NCI-H446 (cell line): ENCODE data around the gene TRRAP.
"Not testable (repeated sequence)": the region's sequence is repeated elsewhere in the genome, so short reads cannot be mapped to it uniquely, and the experiment has no call there.

Experiments used
- DNase-seq, 2 experiments: peaks; one replicate each; lab custom pipeline; 2025; lab: John Stamatoyannopoulos, UW

TRRAP gene

DNA sequence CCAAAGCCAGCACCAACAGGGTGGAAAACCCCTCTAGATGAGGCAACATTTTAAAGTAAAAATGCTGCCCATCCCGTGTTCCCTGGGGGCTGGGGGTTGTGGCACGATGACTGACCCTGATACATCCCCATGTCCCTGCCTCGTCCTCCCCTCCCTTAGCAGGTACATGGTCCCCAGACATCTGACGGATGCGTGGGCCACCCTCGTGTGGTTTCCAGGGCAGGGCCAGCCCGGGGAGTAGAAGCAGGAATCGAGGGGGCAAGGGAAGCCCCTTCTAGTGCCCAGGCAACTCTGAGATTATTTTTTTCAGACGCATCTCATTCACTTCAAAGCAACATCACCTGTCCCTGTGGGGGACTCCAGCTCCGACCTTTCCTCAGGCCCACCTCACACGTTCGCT lies 12.0 kb upstream of the TRRAP start:
- DNase-seq = no peak

DNA sequence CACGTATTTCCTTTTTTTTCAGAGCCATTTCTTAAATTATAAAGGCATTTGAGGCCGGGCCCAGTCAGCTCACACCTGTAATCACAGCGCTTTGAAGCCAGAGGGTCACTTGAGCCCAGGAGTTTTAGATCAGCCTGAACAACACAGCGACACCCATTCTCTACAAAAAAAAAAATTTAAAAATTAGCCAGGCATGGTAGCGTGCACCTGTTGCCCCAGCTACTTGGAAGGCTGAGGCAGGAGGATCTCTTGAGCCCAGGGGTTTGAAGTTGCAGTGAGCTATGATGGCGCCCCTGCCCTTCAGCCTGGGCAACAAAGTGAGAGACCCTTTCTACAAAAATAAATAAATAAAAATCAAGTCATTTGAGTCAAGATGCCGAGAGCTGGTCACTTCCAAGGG lies 11.6 kb upstream of the TRRAP start:
- DNase-seq = no peak

DNA sequence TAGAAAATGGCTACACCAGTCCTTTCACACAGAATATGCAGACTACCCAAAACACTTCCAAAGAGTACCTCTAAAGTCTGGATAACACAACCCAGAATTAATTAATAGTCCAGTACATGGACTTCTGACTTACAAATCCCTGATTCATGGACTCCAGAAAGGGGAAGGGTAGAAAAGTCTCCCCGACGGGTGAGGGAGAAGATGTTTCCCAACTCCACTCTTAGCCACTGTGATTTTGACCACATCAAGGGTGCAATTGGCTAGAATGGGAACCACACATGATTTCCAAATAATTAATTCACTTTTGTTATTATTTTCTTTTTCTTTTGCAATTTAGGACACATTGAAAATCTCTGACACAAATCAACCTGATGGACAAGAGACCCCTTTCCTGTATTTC lies 9.9 kb upstream of the TRRAP start:
- DNase-seq = no peak

DNA sequence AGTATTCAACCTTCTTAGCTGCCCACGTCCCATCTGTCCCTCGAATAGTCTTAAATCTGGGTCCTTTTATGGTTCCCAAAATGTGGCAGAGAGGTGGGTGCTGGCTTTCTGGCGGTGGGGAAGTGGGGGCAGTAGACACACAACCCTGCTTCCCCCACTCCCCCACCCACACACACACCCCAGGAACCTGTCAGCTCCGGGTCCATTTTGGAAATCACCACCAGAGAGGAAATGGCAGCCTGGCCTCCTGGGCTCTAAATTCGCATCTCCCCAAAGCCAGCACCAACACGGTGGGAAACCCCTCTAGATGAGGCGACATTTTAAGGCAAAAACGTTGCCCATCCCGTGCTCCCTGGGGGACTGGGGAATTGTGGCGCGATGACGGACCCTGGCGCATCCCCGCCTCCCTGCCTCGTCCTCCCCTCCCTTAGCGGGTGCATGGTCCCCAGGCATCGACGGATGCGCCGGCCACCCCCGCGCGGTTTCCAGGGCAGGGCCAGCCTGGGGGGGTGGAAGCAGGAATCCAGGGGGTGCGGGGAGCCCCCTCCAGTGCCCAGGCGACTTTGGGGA lies 9.2 kb upstream of the TRRAP start:
- DNase-seq = no peak

DNA sequence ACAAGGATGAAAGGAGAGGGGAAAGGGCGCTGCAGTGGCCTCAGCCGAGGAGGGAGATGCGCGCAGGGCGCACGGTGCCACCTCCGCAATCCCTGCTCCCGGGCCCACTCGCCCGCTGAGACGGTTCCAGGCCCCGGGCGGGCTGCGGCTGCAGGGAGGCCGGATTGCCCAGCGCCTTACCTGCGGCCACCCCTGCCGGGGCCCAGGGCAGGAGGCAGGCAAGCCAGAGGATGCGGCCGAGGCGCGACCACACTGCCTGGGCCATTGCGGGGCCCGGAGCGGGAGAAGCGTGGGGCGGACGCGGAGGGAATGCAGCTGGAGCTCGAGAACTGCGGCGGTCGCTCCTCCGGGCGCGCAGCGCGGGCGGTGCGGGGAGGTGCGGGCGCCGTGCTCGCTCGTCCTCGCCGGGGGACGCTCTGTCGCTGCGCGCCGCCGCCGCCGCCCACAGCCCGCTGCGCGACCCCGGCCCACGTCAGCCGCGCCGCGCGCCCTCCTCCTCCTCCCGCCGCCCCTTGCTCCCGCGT lies 8.7 kb upstream of the TRRAP start, which contains the start of gene TMEM130:
Gene TMEM130, minus strand, starts transcription at position 418 of the 524 bp plus-strand sequence. Its CDS starts 153 bp downstream, at position 265.
- no peak for DNase-seq

DNA sequence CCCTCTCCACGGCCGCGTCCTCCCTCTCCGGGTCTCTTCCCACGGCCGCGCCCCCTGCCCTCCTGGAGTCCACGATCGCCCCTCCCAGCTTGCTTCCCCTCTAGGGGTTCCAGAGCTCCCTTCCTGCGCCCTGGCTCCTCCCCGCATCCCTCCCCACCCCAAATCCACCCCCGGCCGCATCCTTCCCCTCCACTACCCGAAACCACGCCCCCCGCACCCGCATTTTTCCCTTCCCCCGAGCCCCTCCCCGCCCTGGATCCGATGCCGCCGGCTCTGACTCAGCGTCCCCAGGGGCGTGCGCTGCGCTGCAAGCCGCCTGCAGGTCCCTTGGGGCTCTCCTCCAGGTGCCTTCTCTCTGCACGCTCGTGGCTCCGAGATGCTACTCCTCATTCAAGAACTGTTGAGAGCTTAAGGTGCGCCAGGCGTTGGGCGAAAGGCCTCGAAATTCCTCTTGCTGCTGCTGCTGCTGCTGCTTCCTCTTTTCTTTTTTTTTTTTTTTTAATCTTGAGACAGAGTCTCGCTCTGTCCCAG lies 8.1 kb upstream of the TRRAP start:
- no peak for DNase-seq

DNA sequence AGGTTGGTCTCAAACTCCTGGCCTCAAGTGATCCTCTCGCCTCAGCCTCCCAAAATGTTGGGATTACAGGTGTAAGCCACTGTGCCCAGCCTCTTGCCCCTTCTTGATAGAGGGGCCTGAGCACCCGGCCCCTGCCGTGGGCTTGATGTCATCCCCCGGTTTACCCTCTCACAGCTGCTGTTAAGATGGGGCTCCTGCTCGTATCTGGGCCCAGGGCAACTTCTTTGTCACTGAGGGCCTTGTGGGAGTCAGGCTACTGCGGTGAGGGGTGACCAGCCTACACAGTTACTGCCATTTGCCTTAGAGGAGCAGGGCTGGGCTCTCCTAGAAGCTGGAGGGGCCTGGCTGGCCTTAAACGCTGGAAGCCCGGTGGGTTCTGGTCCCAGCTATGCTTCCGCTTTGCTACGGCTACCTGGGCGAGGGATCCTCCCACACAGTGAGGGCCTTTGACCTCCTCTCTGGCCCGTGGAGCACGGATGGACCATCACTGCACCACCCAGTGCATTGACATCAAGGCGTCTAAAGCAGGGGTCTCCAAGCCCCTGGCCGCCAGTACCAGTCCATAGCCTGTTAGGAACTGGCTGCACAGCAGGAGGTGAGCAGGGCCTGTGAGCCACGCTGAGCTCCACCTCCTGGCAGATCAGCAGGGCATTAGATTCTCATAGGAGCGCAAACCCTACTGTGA lies 7.4 kb upstream of the TRRAP start:
- no peak for DNase-seq

DNA sequence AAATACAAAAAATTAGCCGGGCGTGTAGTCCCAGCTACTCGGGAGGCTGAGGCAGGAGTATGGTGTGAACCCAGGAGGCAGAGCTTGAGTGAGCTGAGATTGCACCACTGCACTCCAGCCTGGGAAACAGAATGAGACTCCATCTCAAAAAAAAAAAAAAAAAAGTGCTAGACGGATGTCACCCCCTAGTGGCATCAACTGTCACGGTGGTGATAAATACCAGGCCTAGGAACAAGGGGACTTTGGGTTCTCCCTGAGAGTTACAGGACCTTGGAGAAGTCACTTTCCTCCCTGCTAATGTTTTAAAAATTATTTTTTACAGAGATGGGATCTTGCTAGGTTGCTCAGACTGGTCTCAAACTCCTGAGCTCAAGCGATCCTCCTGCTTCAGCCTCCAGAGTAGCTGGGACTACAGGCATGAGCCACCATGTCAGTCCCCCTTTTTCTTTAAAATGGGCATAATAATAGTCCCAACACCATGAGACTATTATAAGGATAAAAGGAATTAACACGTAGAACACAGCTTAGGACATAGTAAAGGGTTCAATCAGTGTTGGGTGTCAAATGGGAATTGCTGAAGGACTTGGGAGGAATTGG lies 5.9 kb upstream of the TRRAP start:
- no peak for DNase-seq

DNA sequence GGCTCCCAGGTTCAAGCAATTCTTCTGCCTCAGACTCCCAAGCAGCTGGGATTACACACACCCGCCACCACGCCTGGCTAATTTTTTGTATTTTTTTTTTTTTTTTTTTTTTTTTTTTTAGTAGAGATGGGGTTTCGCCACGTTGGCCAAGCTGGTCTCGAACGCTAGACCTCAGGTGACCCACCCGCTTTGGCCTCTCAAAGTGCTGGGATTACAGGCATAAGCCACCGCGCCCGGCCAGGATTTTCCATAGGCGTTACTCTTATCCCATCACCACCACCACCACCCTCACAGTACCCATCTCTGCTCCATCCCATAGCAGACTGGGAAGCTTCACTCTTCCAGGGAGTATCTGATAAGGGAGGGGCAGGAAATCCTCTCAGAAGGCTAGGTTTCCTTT lies 4.7 kb upstream of the TRRAP start:
- DNase-seq = not testable (repeated sequence)

DNA sequence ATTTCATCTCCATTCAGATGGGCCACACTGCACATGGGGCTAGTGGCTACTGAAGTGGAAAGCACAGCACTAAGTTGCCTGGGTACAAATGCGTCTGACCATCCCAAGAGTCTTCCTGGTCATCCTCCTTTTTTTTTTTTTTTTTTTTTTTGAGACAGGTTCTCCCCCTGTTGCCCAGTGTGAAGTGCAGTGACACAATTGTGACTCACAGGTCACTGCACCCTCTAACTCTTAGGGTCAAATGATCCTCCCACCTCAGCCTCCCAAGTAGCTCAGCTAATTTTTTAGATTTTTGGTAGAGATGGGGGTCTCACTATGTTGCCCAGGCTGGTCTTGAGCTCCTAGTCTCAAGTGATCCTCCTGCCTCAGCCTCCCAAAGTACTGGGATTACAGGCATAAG lies 3.4 kb upstream of the TRRAP start:
- no peak for DNase-seq

DNA sequence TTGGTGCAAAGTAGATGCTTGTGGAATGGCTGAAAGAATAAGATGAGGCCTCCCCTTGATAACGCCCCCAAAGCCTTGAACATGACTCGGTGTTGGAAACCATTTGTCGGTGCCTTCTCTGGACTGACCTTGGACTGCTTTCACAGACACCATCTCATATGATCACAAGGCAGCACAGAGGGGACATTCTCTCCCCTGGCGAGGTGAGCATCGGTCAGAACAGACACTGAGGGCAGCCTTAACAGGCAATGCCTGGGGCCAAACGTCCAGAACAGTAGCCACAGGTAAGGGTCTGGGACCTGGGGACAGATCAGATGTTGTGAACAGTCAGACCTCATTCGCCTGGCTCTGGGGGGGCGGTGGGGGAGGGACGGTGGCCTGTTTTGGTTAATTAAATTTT lies 2.8 kb upstream of the TRRAP start:
- no peak for DNase-seq

DNA sequence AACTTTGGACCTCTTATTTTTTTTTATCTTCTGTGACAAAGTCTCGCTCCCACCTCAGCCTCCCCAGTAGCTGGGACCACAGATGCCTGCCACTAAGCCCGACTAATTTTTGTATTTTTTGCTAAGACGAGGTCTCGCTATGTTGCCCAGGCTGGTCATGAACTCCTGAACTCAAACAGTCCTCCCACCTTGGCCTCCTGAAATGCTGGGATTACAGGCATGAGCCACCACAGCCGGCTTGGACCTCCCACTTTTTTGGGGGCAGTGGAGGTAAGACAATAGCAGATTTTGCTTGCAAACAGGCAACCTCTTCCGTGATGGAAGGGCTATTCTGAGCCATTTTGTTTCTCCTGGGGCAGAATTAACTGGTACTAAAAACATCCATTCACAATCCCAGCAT lies 1.2 kb upstream of the TRRAP start:
- no peak for DNase-seq

DNA sequence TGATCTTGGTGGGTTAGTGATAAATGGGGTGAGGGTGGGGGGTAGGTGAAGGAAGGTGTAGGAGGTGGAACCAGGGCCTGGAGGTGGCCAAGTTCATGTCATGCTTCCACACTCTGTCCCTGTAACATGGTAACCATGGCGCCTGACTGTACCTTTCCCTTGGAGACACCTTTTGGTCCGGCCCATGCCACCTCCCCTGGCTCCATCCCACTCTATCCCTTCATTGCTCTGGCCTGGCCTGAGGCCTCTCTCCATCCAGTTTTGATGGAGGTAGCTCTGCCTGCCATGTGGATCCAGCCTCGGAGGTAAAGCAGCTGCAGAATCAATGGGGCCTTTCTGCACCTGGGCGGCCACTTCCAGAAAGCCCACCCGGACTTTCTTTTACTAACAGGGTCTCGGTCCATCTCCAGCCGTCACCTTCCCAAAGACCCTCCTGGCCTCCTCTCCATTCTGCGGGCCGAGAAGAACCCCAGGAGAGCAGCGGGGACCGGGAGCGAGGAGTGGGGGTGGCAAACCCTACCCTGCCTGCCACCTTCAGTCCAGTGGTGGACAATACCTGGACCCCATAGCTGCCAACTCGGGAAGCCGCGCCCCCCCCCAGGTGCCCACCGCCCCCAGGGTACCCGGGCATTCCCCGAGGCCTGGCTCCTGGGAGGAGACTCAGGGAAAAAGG lies 504 bp upstream of the TRRAP start:
- DNase-seq = no peak

DNA sequence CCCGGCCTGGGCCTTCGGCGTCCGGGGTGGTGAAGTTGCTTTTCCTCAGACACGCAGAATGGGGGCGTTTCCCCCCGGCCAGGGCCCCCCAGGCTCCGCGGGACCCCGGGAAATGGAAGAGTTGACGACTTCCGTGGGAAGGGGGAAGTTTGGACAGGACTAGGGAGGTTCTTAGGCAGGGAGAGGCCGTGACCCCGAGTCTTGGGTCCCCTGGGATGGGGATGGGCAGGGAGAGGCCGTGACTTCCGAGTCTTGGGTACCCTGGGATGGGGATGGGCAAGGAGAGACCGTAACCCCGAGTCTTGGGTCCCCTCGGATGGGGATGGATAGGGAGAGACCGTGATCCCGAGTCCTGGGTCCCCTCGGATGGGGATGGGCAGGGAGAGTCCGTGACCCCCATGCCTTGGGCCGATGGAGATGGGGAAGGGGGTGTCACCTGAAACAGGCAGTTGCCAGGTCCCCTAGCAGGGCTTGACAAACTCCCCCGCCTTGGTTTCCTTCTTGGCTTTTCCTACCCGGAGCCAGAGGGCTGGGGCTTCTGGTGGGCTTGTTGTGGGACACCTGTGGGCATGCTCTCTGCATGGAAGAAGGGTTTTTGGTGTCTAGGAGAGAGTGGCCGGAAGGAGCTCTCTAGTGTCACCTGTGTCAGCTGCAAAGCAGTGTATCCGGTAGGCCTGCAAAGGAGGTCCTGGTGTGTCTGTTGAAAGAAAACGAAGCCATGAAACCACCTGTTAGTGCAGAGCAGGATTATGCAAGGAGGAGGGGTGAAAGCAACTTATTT lies 1.1 kb downstream of the TRRAP start:
- DNase-seq = no peak

DNA sequence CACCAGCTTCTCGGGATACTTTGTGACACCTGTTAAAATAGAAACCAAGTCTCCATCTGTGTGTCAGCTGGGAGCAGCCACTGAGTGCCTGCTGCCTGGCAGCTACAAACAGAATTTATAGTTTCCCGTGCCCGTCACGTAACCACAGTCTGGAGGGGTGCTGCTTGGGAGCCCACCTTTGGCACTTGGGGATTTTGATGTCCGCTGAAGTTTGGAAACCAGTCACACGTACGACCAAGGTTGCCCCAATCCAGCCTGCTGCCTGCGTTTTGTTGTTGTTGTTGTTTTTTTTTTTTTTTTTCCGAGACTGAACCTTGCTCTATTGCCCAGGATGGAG lies 1.6 kb downstream of the TRRAP start:
- no peak for DNase-seq

DNA sequence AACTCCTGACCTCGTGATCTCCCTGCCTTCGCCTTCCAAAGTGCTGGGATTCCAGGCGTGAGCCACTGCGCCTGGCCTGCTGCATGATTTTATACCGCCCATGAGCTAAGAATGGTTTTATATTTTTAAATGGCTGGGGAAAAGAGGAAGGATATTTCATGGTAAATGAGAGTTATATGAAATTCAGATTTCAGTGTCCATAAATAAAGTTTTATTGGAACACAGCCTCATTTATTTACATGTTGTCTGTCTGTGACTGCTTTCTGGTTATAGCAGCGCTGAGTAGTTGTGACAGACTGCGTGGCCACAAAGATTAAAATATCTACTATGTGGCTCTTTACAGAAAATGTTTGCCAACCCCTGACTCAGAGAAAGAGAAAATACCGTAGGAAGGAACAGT lies 2.2 kb downstream of the TRRAP start:
- DNase-seq = no peak

DNA sequence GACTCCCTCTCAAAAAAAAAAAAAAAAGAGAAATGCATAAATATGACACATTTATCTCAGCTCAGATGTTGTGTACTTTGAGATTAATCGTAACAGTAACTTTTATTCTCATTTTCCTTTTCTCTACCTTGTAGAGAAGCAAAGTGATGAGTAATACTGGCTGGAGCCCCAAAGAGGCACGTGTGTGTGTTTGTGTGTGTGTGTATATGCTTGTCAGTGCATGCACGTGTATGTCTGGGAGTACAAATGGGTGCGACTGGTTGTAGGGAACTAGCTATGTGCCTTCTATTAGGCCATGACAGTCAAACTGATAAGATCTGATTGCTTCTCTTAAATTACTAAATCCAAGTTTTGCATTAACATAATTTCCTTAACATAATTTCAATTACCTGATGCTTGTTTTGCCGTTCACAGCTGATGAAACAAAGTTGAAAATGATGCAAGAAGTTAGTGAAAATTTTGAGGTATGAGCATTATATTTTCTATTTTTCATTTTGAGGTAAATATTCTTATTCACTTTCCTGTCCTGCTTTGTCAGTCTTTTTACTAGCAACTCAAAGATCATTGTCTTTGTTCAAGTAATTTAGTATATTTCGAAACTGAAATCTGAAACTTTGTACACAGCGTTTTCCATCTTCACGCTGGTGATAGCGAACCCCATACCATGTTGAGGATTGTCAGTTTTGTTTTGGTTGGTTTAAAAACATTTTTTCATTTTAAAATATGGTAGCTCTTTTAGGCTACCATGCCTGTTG lies 3.4 kb downstream of the TRRAP start:
- no peak for DNase-seq

DNA sequence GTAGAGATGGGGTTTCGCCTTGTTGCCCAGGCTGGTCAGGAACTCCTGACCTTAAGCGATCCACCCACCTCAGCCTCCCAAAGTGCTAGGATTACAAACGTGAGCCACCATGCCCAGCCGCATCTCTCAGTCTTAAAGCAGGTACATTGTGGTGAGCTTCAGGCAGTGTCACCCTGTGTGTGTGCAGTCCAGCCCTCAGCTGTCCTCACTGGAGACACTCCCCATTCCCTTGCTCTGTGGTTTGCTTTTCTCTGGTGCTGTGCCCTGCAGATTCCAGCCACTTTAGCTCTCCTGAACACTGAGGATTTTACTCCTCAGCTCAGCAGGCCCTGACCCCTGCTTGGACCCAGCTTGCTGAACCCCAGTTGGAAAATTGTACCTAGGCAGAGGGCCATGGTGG lies 6.1 kb downstream of the TRRAP start:
- DNase-seq = no peak

DNA sequence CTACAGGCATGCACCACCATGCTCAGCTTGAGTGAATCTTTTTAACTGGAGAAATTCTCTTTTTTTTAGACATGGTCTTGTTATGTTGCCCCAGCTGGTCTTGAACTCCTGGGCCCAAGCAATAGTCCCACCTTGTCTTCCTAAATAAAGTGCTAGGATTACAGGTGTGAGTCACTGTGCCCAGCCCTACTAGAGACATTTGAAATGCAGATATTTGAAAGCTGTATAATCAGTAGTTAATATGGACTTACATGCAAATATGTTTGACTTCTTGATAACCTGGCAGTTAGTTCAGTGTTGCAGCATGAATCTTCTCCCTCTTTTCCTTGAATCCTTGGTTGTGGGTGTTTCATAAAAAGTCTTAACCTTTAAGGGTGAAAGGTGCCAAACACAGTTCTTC lies 8.7 kb downstream of the TRRAP start:
- no peak for DNase-seq

DNA sequence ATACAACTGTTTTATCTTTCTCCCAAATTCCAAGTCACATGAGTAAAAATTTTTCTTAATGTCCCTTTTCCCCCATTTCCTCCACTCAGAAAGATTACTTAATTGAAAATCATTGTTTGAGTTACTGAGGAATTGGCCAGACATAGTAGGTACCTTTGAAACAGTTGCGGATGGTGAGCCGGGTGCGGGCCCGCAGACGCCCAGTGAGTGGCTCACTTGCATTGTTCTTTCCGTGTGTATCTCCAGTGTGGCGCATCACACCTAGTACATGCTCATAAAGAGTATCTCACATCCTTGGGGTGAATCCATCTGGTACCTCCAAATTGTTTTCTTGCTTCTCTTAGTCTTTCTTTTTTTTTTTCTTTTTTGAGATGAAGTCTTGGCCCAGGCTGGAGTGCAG lies 14.3 kb downstream of the TRRAP start:
- DNase-seq = no peak

DNA sequence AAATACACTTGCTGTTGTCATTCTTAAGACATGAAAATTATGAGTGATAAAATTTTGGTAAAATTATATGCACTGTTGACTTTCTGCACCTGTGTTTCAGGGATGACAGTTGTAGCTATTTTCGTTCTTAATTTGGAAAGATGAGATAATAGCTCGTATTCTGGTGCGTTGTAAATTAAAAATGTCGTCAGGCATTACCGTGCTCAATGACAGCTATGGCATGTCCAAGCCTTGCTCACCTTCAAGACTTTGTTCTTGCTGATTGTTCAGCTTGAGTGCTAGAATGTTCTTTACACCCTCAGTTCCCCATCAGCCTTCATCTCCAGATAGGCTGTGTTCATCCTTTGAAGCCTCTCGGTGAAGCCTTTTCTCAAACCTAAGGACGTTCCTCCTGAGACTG lies 21.5 kb downstream of the TRRAP start:
- DNase-seq = no peak
